ENCODE measurements around the gene POPDC2. TPM values are rescaled to one million over a fixed set of nuclear protein-coding genes. Genes with fewer than 3 reads are reported as not detected.

POPDC2 gene
- total RNA-seq, 1 experiment from 2014 or later: not detected

Other genes starting within 250 kb of the POPDC2 start
- gene TMEM39A, start 197.0 kb downstream of the POPDC2 start, total RNA-seq (2014; rRNA removed; shearing (Covaris generic)): 31.9 and 36.6 TPM in 2 replicates
- 8.8 and 12.4 TPM in 2 replicates for gene POGLUT1, start 191.6 kb downstream of the POPDC2 start, total RNA-seq (2014; rRNA removed; shearing (Covaris generic))
- gene TIMMDC1, start 162.0 kb downstream of the POPDC2 start, total RNA-seq (2014; rRNA removed; shearing (Covaris generic)): 61.1 and 65.6 TPM in 2 replicates
- not detected in 2 replicates for gene CD80, start 101.0 kb downstream of the POPDC2 start, total RNA-seq (2014; rRNA removed; shearing (Covaris generic))
- gene ADPRH, start 81.1 kb downstream of the POPDC2 start, total RNA-seq (2014; rRNA removed; shearing (Covaris generic)): 0.06 and 0.30 TPM in 2 replicates
- gene PLA1A, start 62.7 kb downstream of the POPDC2 start, total RNA-seq (2014; rRNA removed; shearing (Covaris generic)): not detected in 2 replicates
- 39.9 and 45.8 TPM in 2 replicates for gene COX17, start 16.8 kb upstream of the POPDC2 start, total RNA-seq (2014; rRNA removed; shearing (Covaris generic))
- gene CFAP91, start 42.4 kb upstream of the POPDC2 start, total RNA-seq (2014; rRNA removed; shearing (Covaris generic)): not detected in 2 replicates
- gene NR1I2, start 121.5 kb upstream of the POPDC2 start, total RNA-seq (2014; rRNA removed; shearing (Covaris generic)): 0.12 TPM in 1 of 2 replicates, not detected in the other